ENCODE data around the gene PLEKHD1.

Gene PLEKHD1

GRCh38 chr14:69522026-69522425 is 37.5 kb downstream of the PLEKHD1 start:
- no peak for DNase-seq

- no peak for DNase-seq
Measured at GRCh38 chr14:69525896-69526295, 41.4 kb downstream of the PLEKHD1 start.

GRCh38 chr14:69527635-69528034 is 43.1 kb downstream of the PLEKHD1 start:
- no peak for DNase-seq

GRCh38 chr14:69528143-69528542 is 43.6 kb downstream of the PLEKHD1 start:
- DNase-seq = no peak

DNA sequence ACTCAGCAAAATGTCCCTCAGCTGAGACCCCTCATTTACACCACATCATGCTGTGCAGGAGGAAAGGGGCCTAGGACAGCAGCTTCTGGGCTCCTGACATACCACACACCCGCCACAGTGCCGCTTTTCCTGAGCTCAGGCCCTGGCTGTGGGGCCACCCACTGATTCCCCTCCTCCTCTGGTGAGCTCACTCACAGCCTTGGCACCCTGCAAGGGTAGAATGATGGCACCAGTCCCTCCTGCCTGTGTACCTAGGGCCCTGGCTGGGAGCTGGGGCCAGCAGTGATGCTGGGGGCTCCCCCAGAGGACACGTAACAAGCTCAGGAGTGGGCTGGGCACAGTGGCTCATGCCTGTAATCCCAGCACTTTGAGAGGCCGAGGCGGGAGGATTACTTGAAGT is 44.4 kb downstream of the PLEKHD1 start:
- DNase-seq = no peak

DNA sequence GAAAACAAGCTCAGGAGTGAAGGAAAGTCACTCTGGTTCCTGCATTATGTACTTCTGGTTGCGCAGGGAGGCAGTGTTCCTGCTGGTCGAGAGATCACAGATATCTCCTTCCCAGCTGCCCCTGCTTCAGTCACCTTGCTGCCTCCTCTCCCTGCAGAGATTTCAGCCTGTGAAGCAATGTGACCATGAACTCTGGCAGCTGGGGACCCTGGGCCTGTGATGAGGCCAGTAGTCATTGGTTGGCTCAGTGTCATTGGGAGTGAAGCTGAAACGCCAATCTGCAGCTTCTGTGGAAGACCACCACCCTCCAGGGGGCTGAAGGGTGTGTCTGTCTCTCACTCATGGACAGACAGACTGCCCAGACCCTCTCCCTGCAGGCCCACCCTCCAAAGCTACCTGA is 45.0 kb downstream of the PLEKHD1 start:
- no peak for DNase-seq

GRCh38 chr14:69530095-69530494 is 45.6 kb downstream of the PLEKHD1 start:
- no peak for DNase-seq

DNA sequence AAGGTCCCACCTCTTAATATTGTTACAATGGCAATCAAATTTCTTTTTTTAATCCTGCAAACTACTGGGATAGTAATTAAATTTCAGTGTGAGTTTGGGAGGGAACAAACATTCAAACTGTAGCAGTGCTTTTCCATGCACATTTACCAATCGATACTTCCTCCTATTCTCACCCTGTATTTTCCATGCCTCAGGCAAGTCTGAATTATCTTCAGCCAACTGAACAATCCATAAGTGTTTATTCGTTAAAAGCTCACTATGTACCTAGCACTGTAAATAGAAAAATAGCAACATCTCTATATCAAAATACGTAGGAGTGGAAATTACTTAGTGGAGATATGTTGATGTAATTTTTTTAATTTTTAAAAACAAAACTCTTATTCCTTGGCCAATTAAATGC is 46.6 kb downstream of the PLEKHD1 start:
- no peak for DNase-seq

- no peak for DNase-seq
Measured at GRCh38 chr14:69532561-69533340, 48.2 kb downstream of the PLEKHD1 start.

- DNase-seq = no peak
Measured at GRCh38 chr14:69535230-69535848, 50.8 kb downstream of the PLEKHD1 start.

DNA sequence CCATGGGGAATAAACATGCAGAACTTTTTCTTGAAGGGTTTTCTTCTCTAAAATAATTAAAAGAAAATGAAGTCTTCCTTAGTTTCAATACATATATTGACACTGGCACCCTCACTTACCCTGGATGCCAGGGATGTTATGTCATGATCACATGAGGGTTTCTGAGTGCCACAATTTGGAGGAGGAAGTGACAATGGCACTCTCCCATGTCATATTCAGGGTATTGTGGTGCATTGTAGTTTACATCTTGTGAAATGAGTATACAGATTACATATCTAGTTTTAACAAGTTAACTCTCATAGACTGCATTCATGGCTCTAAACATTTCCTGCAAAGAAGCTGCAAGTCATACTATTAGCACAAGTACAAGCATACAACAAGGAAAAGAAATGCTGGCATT is 52.4 kb downstream of the PLEKHD1 start:
- peak in 1 of 2 donors; percentile 3 for DNase-seq

- no peak for DNase-seq
Measured at GRCh38 chr14:69537900-69538299, 53.4 kb downstream of the PLEKHD1 start.

- DNase-seq = no peak
Measured at GRCh38 chr14:69538766-69539165, 54.2 kb downstream of the PLEKHD1 start.

GRCh38 chr14:69539631-69540410 is 55.3 kb downstream of the PLEKHD1 start:
- DNase-seq = peak in 1 of 2 donors; percentile 54

DNA sequence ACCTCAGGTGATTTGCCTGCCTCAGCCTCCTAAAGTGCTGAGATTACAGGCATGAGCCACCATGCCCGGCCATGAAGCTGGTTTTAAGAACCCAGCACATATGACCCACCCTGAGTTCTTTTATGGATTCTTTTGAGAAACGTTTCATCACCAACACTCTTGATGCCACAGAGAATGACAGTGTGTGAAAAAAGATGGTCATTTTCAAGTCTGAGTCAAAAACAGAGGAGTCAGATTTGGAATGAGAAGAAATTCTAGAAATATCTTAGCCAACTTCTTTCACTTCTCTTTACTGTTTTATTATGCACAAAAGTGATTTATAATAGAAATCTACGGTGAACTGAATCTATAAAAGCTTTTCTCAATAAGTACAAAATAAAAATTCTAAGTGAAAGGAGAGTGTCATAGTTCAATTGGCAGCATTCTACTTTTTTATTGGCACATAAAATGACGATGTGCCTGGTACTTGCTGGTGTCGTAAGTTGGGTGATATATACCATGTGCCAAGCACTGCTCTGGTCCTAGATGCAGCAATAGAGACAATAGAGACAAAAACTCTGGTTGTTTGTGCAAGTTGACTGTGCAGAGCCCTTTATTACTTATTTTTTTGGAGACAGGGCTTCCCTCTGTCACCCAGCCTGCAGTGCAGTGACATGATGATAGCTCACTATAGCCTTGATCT is 56.3 kb downstream of the PLEKHD1 start:
- DNase-seq = no peak

DNA sequence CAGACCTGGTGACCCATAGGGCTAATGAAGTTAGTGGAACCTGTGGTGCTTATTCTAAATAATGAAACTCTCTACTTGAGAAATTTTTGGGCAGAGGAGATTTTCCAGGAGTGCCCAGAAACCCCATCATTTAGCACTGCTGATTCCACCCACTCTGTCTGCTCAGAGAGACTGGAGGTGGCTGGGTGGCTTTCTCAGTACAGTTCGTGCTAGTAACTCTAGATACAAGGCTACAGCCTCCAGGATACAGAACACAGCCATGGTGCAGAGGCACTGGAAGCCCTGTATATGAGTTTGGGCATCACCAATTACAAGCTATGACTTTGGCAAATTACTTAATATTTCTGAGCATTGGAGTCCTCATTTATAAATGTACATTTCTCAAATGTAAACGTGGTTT is 57.8 kb downstream of the PLEKHD1 start:
- no peak for DNase-seq

DNA sequence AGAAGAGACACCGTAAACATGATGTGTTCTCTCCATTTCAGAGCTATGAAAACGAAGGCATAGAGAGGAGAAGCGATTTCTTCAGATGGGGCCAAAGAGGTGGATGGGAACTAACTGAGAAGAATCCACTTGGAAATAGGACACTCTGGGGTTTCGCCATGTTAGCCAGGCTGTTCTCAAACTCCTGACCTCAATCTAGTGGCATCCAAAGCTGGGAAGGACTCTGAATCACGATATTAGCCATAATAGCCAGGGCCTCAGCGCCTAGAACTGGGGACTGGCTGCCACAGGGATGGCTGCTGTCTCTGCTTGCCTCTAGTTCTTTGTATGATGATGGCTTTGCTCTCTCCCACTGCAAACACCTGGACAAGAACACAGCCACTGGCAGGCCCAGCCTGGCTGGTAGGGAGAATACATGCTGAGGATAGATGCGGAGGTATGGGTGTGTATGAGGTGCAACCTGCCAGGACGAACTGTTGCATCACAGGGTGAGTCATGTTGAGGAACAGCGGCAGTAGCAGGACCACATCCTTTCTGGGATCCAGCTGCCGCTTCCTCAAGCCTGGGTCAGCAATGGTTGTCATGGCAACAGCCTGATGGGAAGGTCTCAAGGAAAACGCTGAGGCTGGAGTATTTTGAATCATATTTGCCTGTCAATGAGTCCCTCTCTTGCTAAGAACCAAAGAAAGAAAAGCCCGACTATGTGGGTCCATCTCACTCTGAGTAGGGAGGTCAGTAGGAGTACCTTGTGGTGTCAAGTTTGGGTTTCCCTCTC is 59.0 kb downstream of the PLEKHD1 start:
- peak; percentile 21 to 81 for DNase-seq

DNA sequence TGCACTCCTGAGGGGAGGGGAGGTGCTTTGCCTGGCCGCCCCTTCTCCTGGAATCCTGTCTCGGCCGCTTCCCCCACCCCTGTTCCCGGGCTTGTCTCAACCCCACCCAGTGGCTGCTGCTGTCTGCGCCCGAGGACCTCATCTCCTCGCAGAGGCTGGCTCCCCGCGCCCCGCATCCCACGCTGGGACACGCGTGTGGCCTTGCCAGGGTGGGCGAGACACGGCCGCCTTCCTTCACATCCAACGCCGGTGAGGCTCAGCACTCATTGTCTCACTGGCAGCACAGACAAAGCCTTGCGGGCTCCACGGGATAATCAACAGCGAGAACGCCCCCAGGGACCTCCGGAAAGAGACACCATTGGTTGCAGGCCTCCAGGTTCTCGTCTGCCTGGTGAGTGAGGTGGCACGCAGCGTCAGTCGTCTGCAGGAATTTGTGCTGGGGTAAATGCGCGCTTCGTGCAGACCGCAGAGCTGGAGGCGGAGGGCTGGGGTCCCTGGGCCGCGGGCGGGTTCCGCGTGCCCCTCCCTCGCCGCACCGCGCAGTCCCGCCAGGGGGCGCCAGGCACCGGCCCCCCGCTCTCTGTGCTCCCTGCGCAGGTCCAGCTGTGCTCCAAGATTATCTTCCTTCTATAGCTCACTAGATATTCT is 63.3 kb downstream of the PLEKHD1 start:
- no peak for DNase-seq

DNA sequence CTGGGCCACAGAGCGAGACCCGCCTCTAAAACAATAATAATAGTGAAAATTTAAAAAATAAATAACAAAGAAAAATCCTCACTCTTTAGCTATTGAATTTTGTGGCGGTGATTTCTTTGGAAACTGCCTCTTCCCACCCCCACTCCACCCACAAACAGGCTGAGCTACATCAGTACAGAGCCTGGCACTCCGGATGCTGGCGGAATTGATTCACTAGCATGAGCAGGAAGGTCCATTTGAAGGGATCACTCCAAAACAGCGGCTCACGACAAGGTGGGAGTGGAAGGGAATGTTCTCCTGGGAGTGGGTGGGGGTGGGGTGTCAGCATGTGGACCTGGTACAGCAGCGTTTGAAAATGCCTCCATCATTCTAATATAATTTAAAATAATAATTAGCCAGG is 64.0 kb downstream of the PLEKHD1 start:
- no peak for DNase-seq

- DNase-seq = no peak
Measured at GRCh38 chr14:69551511-69551910, 67.0 kb downstream of the PLEKHD1 start.

DNA sequence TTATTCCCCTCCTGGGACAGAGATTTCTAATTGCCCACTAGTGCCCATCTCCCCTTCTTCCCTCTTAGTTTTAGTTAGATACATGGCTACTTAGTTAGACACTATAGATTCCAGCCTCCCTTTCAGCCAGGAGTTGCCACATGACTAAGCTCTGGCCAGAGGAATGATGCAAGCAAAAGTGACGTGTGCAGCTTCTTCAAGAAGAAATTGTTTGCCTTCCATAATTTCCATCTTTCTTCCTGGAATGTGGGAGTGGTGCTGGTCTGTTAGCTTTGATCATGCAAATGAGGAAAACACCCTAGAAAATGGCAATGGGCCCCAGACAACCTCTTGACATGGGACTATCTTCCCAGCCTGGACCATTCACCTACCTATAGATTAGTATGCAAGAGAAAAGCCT is 68.7 kb downstream of the PLEKHD1 start:
- no peak for DNase-seq

DNA sequence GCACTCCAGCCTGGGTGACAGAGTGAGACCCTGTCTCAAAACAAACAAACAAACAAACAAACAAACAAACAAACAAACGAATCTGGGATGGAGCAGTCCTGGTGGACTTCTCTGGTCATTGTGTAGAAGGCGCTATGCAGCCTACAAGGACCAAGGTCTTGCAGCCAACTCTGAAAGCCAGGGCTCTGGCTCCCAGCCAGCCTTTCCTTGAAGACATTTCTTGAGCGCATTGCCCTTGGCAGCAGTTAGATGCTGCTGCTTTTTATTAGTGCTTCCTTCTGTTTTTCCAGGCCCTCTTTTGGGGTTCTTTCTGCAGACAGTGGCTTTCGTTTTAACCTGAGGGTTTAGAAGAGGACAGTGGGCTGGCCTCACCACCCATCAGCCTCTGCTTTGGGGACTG is 70.0 kb downstream of the PLEKHD1 start:
- no peak for DNase-seq

All from CD4-positive, alpha-beta T cell treated with Interleukin-1 beta for 1 hour (primary cell).